KOPT-K1 (cell line): Measurements from ENCODE around the gene TSHZ2.

ENCODE experiments used
- H3K27ac ChIP-seq: fragments of 200-600 bp; sonication (generic); 2 replicates; pipeline ENCODE4 v1.5.1; 2016; ENCODE audit warnings: antibody characterized with exemption, mild to moderate bottlenecking, low read depth, low read length; ENCODE audit not compliant: poor library complexity, severe bottlenecking
- H3K36me3 ChIP-seq: fragments of 200-600 bp; sonication (generic); 2 replicates; pipeline ENCODE4 v1.5.1; 2017; ENCODE audit warnings: antibody characterized with exemption, mild to moderate bottlenecking, low read length, moderate library complexity; ENCODE audit not compliant: insufficient read depth
- H3K9me3 ChIP-seq: fragments of 200-600 bp; sonication (generic); 2 replicates; pipeline ENCODE4 v1.5.1; 2017; ENCODE audit warnings: antibody characterized with exemption, low read length, mild to moderate bottlenecking; ENCODE audit not compliant: insufficient read depth, poor library complexity, severe bottlenecking

TSHZ2 gene

DNA sequence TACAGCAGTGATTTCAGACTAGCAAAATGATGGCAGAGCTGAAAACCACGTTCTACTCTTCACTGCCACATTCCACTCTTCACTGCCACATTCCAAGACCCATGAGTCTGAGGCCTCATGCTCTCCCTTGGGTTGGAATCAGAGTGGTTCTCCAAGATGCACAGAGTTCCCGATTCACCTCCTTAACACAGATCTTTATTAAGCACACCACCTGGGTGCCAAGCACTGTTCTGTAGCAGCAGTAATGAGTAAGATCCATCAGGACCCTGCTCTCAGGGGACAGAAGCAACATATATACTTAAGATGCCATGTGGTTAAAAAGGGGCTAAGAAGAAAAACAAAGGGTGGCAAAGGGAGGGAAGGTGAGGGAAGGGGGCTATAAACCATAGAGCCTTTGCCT lies 26.9 kb downstream of the TSHZ2 start:
- H3K9me3 ChIP-seq = no peaks in the 10 kb centered on the region
- H3K36me3 ChIP-seq = no peaks in the 10 kb centered on the region
- H3K27ac ChIP-seq = no peak overlapping the region

DNA sequence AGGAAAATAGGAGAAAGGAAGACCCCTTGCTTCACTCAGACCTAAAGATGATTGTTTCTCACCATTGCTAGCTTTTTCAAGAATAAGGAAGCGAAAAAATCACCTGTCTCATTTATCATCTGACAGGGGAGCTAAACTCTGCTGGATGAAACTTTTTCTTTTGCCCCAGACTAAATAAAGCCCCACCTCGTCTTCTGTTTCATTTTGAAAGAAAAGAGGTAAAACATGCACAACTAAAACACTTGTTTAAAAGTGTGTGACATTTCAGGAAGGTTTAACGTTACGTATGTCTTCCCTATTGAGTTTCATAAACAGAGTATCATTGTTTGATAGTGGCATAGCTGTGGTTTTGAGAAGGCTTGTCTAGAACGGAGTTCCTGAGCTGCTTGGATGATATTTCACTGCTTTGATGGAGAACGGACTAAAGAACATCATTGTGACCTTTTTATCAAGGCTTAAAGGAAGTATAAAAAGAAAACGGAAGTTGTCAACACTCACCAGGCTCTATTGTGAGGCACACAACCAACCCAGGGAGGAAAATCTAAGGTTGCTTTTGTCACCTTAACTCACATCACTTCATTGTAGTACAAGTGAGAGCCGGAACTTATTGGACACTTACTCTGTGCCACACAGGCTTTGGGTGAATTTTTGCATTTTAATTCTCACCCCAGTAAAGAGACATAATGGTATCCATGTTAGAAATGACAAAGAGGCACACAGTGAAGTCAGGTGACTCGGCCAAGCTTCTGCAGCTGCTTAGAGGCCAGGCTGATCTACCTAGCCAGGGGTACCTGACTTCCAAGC lies 29.5 kb downstream of the TSHZ2 start:
- H3K9me3 ChIP-seq = no peaks in the 10 kb centered on the region
- no peak overlapping the region for H3K27ac ChIP-seq
- no peaks in the 10 kb centered on the region for H3K36me3 ChIP-seq

DNA sequence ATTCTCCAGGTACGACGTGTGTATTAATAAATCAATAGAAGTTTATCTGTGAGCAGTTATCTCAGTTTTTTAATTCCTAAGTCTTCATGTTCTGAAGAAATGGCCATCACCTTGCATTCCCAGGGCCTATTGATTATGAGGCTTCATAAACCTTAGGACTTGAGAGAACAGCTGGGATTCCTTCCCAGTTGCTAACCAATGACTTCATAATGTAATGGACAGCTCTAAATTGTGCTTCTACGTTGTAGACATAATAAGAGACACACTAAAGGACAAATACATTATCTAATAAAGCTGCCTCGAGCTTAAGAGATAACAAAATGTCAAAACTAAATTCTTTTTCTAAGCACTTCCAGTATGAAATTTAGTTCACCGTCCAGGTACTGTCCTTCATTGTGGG lies 30.6 kb downstream of the TSHZ2 start:
- H3K9me3 ChIP-seq = no peaks in the 10 kb centered on the region
- H3K36me3 ChIP-seq = no peaks in the 10 kb centered on the region
- no peak overlapping the region for H3K27ac ChIP-seq

DNA sequence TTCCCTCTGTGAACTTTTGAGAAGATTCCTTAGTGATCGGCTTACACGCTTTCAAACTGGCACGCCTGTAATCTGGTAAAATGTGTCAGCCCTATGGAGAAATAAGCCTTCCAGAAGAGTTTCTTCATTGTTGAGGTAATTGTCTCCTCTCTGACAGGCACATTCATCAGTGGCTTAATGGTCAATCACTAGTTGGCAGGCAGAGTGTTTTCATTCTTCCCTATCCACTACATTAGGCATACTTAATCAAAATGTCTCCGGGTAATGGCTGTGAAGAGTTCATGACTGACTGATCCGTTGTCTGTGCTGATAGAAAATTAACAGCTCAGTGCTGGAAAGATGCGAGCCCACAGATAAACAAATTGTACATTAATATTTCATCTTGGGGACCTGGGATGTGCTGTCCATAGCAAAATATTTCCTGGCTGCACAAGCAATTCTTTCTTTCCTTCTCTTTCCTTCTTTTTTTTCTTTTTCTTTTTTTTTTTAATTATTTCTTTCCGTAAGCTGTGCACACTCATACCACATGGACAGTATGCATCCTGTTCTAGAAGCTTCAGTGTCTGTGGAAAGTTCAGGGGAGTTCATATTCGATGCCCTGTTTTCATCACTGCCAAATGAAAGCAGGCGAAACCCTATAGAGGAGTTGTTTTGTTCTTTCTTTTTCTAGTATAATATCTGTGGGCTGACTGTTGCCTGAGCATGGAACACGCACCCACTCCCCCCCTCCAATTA lies 31.4 kb downstream of the TSHZ2 start:
- no peaks in the 10 kb centered on the region for H3K36me3 ChIP-seq
- no peak overlapping the region for H3K27ac ChIP-seq
- no peaks in the 10 kb centered on the region for H3K9me3 ChIP-seq

DNA sequence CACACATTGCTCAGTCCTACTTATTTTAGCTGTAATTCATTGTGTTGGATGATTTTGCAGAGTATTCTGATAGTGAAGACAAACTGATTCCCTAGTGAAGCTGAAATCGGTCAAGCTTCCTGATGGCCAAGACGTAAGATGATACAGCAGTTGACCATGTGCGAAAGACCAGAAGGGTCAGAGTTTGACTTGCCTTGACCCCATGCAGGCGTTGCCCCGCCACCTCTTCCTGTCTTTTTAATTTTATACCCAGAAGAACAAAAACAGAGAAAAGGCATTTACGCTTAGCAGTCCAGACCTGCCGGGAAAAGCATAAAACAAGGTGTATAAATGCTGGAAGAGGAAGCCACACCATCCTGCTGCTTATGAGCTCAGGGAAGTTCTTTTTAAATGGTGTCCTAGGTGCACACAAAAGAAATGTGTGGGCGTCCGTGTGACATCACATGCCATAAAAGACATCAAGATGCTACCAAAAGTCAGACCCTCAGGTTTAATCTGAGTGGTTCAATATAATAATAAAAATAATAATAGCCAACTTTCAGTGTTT lies 32.2 kb downstream of the TSHZ2 start:
- Histone ChIP-seq H3K27ac (no peak overlapping the region), H3K36me3 (no peaks in the 10 kb centered on the region)

DNA sequence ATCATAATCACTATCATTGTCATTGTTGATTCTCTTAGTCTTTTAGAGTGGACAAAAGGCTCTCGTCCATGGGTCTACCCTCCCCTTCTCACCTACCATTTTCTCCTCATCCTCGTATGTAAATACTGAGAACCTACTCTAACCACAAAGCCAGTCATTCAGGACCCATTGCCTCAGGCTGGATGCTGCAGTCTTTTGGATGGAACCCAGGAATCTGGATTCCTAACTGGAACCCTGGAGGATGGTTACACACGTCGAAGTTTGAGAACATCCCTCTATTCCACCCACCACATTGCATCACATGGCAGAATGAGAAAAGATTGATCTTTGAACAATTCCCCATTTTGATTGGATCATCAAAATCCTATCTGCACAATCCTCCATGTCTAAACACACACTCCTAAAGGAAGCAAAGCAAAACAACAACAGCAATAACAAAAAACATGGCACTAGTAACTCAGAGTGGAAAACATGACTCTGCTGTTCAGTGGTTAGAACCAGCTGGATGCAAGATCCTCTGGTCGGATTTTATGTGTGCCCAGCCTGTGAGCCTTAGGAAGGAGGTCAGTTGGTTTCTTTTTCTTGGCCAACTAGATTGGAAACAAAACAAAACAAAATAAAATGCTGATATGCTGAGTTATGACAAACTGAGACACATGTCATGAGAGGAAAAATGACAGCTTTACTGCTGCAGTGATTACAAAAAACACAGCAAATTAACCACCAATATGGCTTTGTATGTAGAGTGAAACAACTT lies 38.0 kb downstream of the TSHZ2 start:
- Histone ChIP-seq H3K9me3 (no peaks in the 10 kb centered on the region), H3K27ac (no peak overlapping the region), H3K36me3 (no peaks in the 10 kb centered on the region)

More for the DNA sequence above, 32.2 kb downstream of the TSHZ2 start:
- H3K9me3 ChIP-seq = no peaks in the 10 kb centered on the region

DNA sequence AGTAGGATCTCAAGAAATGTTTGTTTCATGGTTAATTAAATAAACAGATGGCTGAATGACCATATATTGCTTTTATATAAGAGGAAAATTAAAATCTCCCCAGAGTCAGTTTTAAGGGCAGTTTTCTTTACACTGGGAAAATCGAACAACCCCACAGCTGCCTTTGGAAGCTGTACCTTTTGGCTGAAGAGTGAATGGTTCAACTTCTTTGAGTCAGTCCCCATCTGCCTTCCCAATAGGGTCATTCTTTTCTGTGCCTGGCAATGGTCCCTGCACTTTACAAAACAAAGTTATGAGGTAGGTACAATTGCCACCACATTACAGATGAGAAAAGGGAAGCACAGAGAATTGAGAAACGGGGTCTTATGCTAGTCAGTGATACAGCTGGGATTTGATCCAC lies 39.5 kb downstream of the TSHZ2 start:
- Histone ChIP-seq H3K27ac (no peak overlapping the region), H3K9me3 (no peaks in the 10 kb centered on the region), H3K36me3 (no peaks in the 10 kb centered on the region)

DNA sequence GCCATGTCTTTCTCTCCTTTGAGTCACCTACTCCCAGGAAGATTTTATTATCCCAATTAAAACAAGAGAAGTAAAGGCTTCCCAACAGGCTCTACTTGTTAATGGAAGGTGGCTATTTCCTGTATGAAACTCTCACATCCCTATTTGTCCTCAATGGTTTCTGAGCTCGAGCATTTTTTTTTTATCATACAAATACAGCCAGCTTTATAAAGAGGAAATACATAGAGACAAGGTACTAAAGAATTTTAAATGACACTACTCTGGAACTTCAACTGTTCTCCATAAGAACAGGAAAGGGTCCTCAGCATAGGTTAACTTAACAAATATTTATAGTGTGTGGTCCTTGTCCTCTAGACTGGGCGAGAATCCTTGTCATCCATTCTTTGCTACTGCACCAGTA lies 41.0 kb downstream of the TSHZ2 start:
- no peaks in the 10 kb centered on the region for H3K9me3 ChIP-seq
- no peak overlapping the region for H3K27ac ChIP-seq
- no peaks in the 10 kb centered on the region for H3K36me3 ChIP-seq

DNA sequence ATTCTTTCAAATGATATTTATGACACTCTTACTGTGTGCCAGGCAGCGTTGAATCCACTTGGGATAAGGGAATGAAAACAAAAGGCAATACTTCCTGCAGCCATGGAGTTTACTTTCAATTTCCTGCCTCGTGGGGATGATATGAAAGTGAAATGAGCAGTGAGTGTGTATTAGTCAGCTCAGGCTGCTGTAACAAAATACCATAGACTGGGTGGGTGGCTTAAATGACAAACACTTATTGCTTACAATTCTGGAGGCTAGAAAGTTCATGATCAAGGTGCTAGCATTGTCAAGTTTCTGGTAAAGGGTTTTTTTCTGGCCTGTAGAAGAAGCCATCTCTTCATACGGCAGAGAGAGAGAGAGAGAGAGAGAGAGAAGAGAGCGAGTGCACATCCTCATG lies 41.7 kb downstream of the TSHZ2 start:
- no peaks in the 10 kb centered on the region for H3K36me3 ChIP-seq
- no peaks in the 10 kb centered on the region for H3K9me3 ChIP-seq
- no peak overlapping the region for H3K27ac ChIP-seq

DNA sequence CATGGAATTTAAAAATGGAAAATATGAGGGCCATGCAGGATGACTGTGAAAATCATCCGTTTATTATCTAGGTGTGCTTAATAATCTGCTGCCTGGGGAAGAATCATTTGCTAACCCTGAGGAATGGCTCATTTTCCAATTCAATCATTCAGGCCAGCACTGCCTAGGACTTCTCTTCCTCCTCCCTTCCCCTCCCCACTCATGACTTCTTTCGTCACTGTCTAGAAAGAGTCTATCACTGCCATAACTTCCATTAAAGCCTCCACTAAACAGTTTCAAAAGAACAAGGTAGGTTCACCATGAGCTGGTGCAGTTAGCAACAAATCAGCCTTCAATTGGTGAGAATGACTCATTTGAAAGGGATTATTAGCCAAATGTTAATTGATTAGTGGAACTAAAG lies 43.9 kb downstream of the TSHZ2 start:
- no peak overlapping the region for H3K27ac ChIP-seq
- H3K36me3 ChIP-seq = no peaks in the 10 kb centered on the region
- H3K9me3 ChIP-seq = no peaks in the 10 kb centered on the region

DNA sequence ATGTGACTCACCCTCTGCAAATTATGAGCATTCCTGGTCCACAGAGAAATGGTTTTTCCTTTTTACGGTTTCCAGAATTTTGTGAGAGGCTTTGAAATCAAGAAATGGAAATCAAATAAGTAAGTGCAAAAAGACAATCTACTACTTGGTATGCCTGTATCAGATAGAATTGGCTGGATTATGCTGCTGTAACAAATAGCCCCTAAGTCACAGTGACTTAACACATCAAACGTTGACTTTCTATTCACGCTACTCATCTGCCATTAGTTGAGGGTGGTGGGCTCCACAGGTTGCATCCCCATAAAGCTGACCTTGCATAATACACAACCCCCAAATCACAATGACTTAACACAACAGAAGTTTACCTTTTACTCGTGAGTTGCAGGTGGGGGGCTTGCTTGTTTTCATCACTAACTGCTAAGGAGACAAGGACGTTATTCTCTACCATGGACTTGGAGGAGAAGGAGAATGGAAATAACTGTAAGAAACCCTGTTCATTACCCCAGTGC lies 44.4 kb downstream of the TSHZ2 start:
- no peaks in the 10 kb centered on the region for H3K36me3 ChIP-seq
- no peaks in the 10 kb centered on the region for H3K9me3 ChIP-seq
- H3K27ac ChIP-seq = no peak overlapping the region

DNA sequence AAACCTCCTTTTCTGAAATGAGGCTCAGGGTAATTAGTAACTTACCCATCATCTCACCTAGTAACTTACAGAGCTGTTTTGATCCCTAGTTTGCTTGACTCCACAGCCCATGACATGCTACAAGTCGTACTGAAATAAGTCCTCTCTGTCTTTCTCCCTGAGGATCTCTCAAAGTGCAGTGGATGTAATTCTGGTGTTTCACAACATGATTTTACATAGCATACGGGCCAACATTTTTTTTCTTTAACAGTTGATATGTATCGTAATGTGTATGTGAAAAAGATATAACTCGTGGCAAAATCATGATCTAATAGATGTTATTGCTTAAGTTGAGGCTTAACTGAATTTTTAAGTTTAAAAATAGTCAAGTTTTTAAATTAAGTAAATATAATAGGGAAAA lies 45.0 kb downstream of the TSHZ2 start:
- Histone ChIP-seq H3K27ac (no peak overlapping the region), H3K36me3 (no peaks in the 10 kb centered on the region), H3K9me3 (no peaks in the 10 kb centered on the region)

DNA sequence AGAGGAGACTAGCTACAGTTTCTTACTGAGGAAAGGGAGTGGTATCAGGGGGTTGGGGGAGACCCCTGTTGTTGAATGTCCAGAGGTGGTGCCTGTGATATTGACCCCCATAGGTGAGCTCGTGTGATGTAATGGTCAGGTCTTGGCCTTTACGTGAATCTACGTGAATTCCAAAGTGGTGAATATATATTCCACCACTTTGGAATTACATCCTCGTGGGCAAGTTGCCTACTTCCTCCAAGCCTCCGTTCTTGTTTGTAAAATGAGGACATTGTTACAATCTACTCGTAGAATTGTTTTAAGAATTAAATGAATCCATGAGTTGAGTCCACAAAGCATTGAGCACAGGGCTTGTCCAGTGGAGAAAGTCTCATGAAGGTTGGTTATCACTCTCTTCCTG lies 47.3 kb downstream of the TSHZ2 start:
- Histone ChIP-seq H3K27ac (no peak overlapping the region), H3K36me3 (no peaks in the 10 kb centered on the region), H3K9me3 (no peaks in the 10 kb centered on the region)

DNA sequence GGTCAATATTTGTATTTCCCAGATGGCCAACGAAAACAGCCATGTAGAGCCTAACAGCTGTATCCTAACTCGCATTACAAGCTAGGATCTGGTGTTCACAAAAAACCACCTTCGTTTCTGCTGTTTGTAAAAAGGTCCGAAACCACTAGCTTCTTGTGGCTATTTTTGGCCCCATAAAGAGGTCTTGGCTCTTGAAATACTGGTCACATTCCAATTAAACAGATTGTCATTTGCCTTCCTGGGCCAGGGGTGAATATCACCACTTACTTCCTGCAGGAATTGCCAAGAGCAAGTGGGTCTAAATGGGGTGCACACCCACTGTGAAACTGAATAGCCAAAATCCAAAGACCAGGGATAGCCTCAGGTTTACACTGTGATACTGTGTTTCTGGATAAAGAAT lies 48.2 kb downstream of the TSHZ2 start:
- Histone ChIP-seq H3K27ac (no peak overlapping the region), H3K9me3 (no peaks in the 10 kb centered on the region), H3K36me3 (no peaks in the 10 kb centered on the region)

DNA sequence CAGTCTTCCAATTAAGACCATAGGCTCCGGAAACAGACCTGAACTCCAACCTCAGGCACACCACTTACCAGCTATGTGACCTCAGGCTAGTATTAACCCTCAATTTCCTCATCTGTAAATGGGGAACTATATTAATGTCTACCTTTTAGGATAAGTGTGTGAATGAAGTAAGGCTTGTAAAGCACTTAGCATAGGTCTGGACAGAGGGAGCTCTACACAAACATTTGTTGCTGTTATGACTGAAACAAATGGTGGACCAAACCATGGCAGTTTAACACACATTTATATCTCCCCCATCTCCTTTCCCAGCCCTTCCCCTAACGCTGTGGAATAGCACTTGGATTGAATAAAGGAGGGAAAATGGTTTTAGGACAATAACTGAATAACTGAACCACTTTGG lies 48.7 kb downstream of the TSHZ2 start:
- H3K27ac ChIP-seq = no peak overlapping the region
- no peaks in the 10 kb centered on the region for H3K9me3 ChIP-seq
- H3K36me3 ChIP-seq = no peaks in the 10 kb centered on the region
